Suppressor macrophage treated with lipopolysaccharide for 4 hours (primary cell): ENCODE results near the gene PDAP1.
A peak's percentile ranks its signal among the peaks of the same experiment; 100 is the strongest.

ENCODE experiments used
- DNase-seq: peaks from one replicate; pipeline ENCODE4 v3.0.0-alpha.2; 2020

The PDAP1 gene

GRCh38 chr7:99424932-99425730 lies 16.7 kb upstream of the PDAP1 start:
- no peak for DNase-seq

GRCh38 chr7:99422625-99423024 lies 14.2 kb upstream of the PDAP1 start:
- no peak for DNase-seq

GRCh38 chr7:99422186-99422585 lies 13.8 kb upstream of the PDAP1 start:
- DNase-seq: no peak

- no peak for DNase-seq
These were observed 12.6 kb upstream of the PDAP1 start for GRCh38 chr7:99420986-99421385.

- no peak for DNase-seq
These were observed 11.8 kb upstream of the PDAP1 start for GRCh38 chr7:99420213-99420612.

GRCh38 chr7:99419323-99420021 lies 11.1 kb upstream of the PDAP1 start:
- no peak for DNase-seq

- DNase-seq: no peak
These were observed 9.9 kb upstream of the PDAP1 start for GRCh38 chr7:99418260-99418659.

GRCh38 chr7:99415513-99416127 lies 7.2 kb upstream of the PDAP1 start:
- peak; percentile 35 for DNase-seq

GRCh38 chr7:99410635-99411034 lies 2.2 kb upstream of the PDAP1 start:
- no peak for DNase-seq

DNA sequence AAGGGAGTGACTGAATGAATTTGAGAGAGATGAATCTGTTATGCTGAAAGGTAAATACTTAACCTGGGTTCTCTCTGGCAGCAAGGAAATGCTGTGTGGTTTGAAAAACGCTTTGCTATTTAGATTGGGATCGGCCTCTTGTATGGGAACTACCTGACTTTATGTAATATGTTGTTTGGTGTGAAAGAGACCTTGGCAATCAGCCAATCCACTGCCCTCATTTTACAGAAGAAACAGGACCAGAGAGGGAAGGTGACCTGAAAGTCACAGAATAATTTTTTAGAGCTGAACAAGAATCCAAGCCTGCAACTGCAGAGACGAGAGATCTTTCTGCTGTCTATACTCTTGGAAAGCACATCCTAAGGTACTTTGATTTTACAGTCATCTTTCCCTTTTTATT lies 1.4 kb upstream of the PDAP1 start:
- DNase-seq: no peak

GRCh38 chr7:99409192-99409572 lies 785 bp upstream of the PDAP1 start:
- DNase-seq: peak; percentile 8

DNA sequence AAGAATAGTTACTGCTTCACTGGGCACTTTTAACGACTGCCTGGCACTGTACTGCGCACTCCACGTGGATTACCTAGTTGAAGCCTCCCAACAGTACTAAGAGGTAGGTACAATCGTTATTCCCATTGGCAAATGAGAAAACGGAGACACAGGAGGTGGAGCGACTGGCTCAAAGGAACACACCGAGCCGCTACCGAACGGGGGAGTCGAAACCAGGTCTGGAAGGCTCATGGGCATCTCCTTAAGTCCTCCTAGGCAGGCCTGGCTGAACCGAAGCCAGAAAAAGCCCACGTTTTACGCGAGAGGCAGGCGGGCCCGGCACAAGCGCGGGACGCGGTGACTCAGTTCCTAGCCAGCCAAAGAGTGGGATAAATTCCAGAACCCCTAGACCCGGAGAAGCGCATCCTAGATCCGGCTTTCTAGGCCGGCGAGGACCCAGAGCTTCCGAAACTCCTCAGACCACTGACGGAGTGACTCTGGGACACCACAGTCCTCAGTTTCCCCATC lies 472 bp downstream of the PDAP1 start:
- peak; percentile 52 for DNase-seq

GRCh38 chr7:99406557-99406956 lies 1.8 kb downstream of the PDAP1 start:
- no peak for DNase-seq

GRCh38 chr7:99404977-99405320 lies 3.4 kb downstream of the PDAP1 start:
- no peak for DNase-seq

DNA sequence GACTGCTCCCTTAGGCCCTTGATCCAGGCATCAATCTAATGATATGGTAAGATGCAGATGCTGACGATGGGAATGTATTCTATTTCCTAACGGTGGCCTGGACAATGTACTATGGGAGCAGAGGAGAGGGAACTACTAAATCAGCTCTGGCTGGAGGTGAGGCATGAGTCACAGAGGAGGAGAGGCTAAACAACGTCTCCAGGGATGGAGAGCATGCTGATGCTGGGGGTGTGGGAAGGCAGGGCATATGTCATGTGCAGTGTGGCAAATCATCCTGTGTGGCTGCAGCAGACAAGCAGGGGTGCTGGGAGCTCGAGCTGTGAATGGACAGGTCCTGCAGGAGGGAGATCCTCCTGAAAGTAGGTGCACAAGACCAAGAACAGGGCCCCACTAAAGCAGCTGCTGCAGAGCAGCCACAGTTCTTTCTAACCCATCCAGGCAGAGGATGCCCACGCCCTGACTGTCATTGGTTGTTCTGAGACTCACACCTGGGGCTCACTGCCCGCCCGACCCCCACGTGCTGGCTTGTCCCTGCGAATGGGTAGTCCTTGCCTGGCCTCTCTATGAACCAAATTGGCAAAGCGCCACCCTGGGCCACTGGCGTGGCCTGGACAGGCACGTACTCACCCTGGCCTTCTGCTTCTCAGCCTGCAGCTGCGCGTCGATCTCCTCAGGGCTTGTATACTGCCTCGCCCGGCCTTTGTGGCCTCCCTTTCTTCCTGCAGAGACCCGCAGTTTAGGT lies 4.0 kb downstream of the PDAP1 start:
- no peak for DNase-seq

DNA sequence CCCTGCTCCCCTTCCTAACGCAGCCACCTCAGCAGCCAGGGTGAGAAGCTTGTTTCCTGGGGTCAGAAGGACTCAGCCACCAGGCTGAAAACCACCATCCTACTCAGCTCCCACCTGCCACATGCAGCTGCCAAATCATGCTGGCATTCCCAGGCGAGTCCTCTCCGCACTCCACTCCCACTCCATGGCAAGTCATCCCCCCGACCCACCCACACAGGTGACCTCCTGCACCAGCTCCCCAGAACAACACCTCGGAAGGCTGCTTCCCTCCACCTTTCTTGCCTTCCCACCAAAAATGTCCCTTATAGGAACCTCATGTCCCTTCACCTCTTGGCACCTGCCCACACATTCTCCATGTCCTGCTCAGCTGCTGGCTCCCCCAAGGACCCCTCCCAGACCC lies 4.6 kb downstream of the PDAP1 start:
- DNase-seq: no peak

GRCh38 chr7:99402854-99403253 lies 5.5 kb downstream of the PDAP1 start:
- DNase-seq: no peak

- DNase-seq: no peak
These were observed 8.8 kb downstream of the PDAP1 start for GRCh38 chr7:99399597-99399996.

- no peak for DNase-seq
These were observed 9.4 kb downstream of the PDAP1 start for GRCh38 chr7:99398891-99399445.

- no peak for DNase-seq
These were observed 11.0 kb downstream of the PDAP1 start for GRCh38 chr7:99397297-99397983.

DNA sequence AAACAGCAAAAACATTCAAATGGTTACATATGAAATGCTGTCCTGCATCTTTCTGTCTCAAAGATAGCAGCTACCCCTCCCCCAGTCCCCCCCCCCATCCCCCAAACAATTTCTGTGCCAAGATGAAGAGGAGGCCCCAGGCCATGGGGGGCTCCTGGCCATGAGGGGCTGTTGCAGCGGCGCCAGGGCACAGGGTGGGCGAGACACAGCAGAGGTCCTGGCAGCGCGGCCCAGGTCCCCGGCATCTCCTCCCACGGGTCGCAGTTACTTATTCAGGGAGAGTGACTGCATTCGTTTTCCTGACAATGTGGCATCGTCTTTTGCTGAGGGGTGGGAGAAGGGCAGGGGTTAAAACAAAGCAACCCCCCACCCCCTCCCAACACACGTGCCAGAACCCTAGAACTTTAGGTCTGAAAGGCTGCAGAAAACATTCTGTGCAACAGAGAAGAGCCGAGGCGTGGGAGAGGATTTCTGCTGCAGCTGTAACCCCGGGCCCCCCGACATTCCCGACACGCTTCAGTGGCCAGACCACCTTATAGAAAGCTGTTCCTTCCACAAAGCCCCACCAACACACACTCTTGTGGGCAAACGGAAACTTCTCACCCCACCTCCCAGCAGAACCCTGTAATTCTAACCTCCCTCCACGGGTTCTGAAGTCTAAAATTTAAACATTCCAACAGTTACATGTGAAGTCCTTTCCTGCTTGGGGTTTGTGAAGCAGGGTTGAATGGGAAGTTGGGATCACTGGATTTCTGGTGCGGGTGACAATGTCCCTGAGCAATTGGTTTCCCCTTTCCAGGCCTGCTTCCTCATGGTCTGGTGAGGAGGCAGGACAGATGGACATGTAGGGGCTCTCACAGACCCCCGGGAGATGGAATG lies 11.7 kb downstream of the PDAP1 start:
- DNase-seq: no peak
